HG03064 (cell line): Measurements from ENCODE around the gene CDKN2B.

Experiments
- ATAC-seq: cut with Tn5 transposase; IDR thresholded peaks from one replicate; pipeline ENCODE4 v1.9.1; 2021; ENCODE audit warnings: low read depth; ENCODE audit not compliant: unreplicated experiment

The CDKN2B gene

GRCh38 chr9:21995666-21996398 lies 13.3 kb downstream of the CDKN2B start:
- no peak for ATAC-seq

GRCh38 chr9:21995006-21995665 lies 14.0 kb downstream of the CDKN2B start:
- peak; percentile 83 for ATAC-seq

DNA sequence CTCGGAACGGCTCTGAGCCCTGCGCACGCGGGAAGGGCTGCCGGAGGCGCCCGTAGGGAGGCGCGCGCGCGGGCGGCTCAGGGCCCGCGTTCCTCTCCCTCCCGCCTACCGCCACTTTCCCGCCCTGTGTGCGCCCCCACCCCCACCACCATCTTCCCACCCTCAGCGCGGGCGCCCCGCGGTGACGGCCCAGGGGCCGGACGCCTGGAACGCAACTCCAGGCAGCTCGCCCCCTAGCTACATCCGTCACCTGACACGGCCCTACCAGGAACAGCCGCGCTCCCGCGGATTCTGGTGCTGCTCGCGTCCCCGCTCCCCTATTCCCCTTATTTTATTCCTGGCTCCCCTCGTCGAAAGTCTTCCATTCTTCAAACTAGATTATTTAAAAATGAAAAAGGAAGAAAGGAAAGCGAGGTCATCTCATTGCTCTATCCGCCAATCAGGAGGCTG lies 14.5 kb downstream of the CDKN2B start, which contains the start of gene CDKN2B-AS1:
Gene CDKN2B-AS1 (plus strand): TSS at position 236 of the 450 bp plus-strand sequence.
- ATAC-seq, result peak; percentile 47

DNA sequence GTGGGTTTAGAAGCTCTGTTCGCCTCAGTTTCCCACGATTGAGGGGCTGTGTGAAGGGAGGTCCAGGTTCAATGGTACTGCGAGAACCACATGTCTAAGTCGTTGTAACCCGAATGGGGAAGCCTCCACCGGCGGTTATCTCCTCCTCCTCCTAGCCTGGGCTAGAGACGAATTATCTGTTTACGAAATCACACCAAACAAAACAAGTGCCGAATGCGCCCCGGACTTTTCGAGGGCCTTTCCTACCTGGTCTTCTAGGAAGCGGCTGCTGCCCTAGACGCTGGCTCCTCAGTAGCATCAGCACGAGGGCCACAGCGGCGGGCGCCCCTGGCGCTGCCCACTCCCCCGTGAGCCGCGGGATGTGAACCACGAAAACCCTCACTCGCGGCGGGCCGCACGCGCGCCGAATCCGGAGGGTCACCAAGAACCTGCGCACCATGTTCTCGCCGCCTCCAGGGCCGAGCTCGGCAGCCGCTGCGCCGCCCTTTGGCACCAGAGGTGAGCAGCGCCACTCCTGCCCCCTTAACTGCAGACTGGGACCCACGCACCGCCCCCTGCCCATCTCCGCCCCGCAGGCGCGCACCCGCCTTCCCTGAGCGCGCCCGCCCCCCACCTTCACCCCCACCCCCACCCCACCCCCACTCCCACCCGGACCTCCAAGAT lies 15.1 kb downstream of the CDKN2B start, which contains the start of gene CDKN2A:
Gene CDKN2A (minus strand): TSS at position 500 of the 663 bp plus-strand sequence.
- peak; percentile 32 for ATAC-seq

GRCh38 chr9:21993007-21993406 lies 16.1 kb downstream of the CDKN2B start:
- ATAC-seq, result no peak

DNA sequence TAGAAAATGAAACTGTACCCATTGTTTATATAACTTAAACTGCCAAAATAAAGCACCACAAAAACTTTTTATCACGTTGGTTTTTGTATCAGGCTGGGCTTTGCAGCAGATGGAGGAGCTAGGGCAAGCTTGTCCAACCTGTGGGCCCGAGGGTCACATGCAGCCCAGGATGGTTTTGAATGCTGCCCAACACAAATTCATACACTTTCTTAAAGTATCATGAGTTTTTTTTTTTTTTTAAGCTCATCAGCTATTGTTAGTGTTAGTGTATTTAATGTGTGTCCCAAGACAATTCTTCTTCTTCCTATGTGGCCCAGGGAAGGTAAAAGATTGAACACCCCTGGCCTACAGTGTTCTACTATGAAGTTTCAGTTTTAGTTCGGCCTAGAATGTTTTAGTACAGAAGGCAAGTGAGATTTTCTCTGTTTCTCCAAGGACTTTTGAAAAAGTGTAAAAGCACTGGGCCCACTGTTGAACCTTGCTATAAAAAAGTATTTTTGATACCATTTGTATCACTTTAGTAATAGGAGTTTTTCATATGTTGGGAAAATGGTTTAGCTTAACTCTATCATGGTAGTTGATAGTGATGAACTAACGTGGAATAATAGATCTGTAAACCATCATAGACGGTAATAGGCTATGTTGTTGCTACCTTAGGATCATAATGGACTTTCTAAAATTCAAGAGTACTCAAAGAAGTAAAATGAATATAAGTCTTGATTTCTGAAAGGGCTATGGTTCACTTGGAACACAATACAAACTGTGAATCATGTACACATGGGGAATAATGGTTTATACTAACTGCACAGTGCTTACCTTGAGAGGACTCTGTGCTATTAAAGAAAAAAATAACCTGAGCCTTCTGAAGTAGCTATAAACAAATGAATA lies 17.8 kb downstream of the CDKN2B start:
- no peak for ATAC-seq

GRCh38 chr9:21989440-21990189 lies 19.5 kb downstream of the CDKN2B start:
- ATAC-seq, result no peak

GRCh38 chr9:21988056-21988990 lies 20.8 kb downstream of the CDKN2B start:
- no peak for ATAC-seq

GRCh38 chr9:21985964-21986667 lies 23.0 kb downstream of the CDKN2B start:
- no peak for ATAC-seq

- ATAC-seq, result no peak
These were observed 25.0 kb downstream of the CDKN2B start for GRCh38 chr9:21984101-21984500.

GRCh38 chr9:21983561-21983935 lies 25.6 kb downstream of the CDKN2B start:
- no peak for ATAC-seq

DNA sequence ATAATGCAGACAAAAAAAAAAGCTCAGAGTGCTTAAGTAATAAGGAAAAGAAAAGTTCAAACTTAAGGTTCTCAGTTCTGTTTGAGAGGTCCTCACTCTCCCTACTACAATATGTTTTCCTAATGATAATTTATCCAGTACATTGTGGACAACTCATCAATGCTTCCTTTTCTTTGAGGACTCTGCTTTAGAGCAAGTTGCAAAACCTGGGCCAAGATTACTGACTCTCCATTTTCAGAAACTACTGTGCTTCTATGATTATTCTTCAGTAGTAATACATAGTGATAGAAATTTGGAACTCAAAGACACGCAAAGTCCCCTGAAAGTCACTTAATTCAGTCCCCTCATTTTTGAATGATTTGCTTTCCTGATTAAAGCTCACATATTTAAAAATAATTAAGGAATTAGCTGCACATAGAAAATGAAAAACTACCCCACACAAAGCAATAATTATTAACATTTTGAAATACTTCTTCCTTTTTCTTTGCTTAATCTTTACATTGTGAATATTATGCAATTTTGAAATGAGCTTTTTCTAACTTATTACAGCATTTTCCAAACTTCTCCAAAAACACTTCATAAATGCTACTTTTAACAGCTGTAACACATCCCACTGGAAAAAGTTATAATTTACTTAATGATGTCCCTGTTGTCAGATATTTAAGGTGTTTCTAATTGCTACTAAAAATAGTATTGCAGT lies 26.1 kb downstream of the CDKN2B start:
- no peak for ATAC-seq

DNA sequence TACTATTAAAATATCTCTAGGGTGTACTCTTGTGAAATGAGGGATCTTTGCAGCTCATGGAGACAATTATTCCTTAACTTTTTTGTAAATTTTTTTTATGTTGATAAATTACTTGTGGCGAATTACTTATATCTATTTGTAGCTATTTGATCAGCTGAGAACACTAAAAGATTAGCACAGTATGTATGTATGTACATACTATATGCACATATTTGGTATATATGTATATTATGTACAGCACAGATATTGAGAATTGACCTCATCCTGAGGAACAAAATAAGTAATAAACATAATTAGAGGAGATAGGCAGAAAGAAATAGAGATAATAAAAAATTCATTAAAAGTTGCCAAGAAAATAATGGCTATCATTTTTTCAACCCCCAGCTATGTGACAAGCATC lies 26.7 kb downstream of the CDKN2B start:
- ATAC-seq, result no peak

DNA sequence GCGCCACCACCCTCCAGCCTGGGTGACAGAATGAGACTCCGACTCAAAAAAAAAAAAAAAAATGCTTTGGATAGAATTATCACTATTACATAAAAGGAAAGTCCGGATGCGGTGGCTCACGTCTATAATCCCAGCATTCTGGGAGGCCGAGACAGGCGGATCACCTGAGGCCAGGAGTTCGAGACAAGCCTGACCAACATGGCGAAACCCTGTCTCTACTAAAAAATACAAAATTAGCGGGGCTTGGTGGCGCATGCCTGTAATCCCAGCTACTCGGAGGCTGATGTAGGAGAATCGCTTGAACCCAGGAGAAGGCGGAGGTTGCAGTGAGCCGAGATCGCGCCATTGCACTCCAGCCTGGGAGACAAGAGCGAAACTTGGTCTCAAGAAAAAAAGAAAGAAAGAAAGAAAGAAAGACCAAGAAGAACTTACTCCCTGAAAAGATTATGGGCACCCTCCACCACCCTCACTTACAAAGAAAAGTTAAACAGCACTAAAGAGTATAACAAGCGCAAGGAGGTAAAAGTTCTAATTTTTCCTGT lies 32.7 kb downstream of the CDKN2B start:
- ATAC-seq, result no peak

DNA sequence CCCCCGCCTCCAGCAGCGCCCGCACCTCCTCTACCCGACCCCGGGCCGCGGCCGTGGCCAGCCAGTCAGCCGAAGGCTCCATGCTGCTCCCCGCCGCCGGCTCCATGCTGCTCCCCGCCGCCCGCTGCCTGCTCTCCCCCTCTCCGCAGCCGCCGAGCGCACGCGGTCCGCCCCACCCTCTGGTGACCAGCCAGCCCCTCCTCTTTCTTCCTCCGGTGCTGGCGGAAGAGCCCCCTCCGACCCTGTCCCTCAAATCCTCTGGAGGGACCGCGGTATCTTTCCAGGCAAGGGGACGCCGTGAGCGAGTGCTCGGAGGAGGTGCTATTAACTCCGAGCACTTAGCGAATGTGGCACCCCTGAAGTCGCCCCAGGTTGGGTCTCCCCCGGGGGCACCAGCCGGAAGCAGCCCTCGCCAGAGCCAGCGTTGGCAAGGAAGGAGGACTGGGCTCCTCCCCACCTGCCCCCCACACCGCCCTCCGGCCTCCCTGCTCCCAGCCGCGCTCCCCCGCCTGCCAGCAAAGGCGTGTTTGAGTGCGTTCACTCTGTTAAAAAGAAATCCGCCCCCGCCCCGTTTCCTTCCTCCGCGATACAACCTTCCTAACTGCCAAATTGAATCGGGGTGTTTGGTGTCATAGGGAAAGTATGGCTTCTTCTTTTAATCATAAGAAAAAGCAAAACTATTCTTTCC lies 34.2 kb downstream of the CDKN2B start:
- peak; percentile 63 for ATAC-seq

- no peak for ATAC-seq
These were observed 34.8 kb downstream of the CDKN2B start for GRCh38 chr9:21974343-21974721.

GRCh38 chr9:21972361-21972760 lies 36.7 kb downstream of the CDKN2B start:
- ATAC-seq, result no peak
